ENCODE results near the gene MIS12.

The MIS12 gene

DNA sequence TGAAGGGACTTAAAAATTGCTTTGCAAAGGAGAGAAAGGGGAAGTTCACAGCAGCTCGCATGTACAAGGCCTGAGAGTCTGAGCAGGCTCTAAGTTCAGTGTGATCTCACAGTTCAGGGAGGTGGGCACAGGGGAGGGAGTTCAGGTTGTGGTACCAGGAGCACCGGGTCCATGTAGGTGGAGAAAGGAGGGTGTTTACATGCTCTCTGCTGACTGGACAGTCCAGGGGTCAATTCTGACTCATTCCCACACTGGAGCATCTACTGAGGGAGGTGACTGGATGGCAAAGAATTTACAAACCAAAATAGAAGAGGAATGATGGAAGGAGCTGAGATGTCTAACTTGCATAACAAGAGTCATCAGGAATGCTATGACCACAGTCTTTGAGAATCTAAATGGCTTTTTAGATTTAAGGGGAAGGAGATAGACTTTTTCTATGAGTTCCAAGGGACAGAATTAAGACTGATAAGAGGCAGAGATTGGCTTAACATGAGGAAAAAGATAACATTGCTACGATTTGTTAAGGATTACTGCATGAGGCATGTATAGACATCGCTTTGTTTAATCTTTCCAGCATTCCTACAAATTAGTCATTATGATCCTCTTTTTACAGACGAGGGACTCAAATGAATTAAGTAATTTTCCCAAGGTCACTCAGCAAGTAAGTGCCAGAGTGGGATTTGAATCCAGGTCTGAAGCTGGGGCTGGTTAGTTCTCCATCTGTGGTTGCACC, 29.9 kb downstream of the MIS12 start:
- Histone ChIP-seq H3K36me3 (replicated peaks; ENCODE audit: low read depth, low read length) (no peaks in the 10 kb centered on the region), H3K9me3 (ENCODE audit: insufficient read depth, low read length) (no peaks in the 10 kb centered on the region), H4K20me1 (ENCODE audit: insufficient read depth, low read length) (no peaks in the 10 kb centered on the region), H3K4me1 (ENCODE audit: low read length) (no peaks in the 10 kb centered on the region), H3K27ac (ENCODE audit: low read length) (no peak overlapping the region), H3K4me2 (ENCODE audit: low read length) (no peak overlapping the region), H2AFZ (ENCODE audit: low read depth, low read length) (no peak overlapping the region), H3K4me3 (ENCODE audit: low read length) (no peak overlapping the region), H3K9ac (ENCODE audit: low read length) (no peak overlapping the region), H3K79me2 (ENCODE audit: low read length) (no peaks in the 10 kb centered on the region), H3K27me3 (ENCODE audit: low read depth, low read length) (no peaks in the 10 kb centered on the region)
- no peak for TF ChIP-seq EZH2phosphoT487 (IDR thresholded peaks at IDR 0.05; ENCODE audit: low read depth)
- TF ChIP-seq, protein P1, sequence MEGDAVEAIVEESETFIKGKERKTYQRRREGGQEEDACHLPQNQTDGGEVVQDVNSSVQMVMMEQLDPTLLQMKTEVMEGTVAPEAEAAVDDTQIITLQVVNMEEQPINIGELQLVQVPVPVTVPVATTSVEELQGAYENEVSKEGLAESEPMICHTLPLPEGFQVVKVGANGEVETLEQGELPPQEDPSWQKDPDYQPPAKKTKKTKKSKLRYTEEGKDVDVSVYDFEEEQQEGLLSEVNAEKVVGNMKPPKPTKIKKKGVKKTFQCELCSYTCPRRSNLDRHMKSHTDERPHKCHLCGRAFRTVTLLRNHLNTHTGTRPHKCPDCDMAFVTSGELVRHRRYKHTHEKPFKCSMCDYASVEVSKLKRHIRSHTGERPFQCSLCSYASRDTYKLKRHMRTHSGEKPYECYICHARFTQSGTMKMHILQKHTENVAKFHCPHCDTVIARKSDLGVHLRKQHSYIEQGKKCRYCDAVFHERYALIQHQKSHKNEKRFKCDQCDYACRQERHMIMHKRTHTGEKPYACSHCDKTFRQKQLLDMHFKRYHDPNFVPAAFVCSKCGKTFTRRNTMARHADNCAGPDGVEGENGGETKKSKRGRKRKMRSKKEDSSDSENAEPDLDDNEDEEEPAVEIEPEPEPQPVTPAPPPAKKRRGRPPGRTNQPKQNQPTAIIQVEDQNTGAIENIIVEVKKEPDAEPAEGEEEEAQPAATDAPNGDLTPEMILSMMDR (IDR thresholded peaks at IDR 0.05; ENCODE audit: low read depth, low read length) = no peak

GRCh38 chr17:5522476-5522875, 36.1 kb downstream of the MIS12 start:
- no peaks in the 10 kb centered on the region for H3K79me2 ChIP-seq (ENCODE audit: low read length)
- no peak overlapping the region for H3K27ac ChIP-seq (ENCODE audit: low read length)
- H3K4me3 ChIP-seq (ENCODE audit: low read length) = no peak overlapping the region
- no peaks in the 10 kb centered on the region for H3K4me1 ChIP-seq (ENCODE audit: low read length)
- H2AFZ ChIP-seq (ENCODE audit: low read depth, low read length) = no peak overlapping the region
- no peaks in the 10 kb centered on the region for H3K27me3 ChIP-seq (ENCODE audit: low read depth, low read length)
- H3K9me3 ChIP-seq (ENCODE audit: insufficient read depth, low read length) = no peaks in the 10 kb centered on the region
- TF ChIP-seq, protein P1 (IDR thresholded peaks at IDR 0.05; ENCODE audit: low read depth, low read length) = no peak
- no peak for TF ChIP-seq EZH2phosphoT487 (IDR thresholded peaks at IDR 0.05; ENCODE audit: low read depth)
- no peaks in the 10 kb centered on the region for H3K36me3 ChIP-seq (replicated peaks; ENCODE audit: low read depth, low read length)
- no peak overlapping the region for H3K9ac ChIP-seq (ENCODE audit: low read length)
- H4K20me1 ChIP-seq (ENCODE audit: insufficient read depth, low read length) = no peaks in the 10 kb centered on the region
- no peak overlapping the region for H3K4me2 ChIP-seq (ENCODE audit: low read length)

GRCh38 chr17:5523249-5523648, 36.9 kb downstream of the MIS12 start:
- Histone ChIP-seq H3K27ac (ENCODE audit: low read length) (no peak overlapping the region), H3K9me3 (ENCODE audit: insufficient read depth, low read length) (no peaks in the 10 kb centered on the region), H3K4me1 (ENCODE audit: low read length) (no peaks in the 10 kb centered on the region), H3K4me2 (ENCODE audit: low read length) (no peak overlapping the region), H3K9ac (ENCODE audit: low read length) (no peak overlapping the region), H3K79me2 (ENCODE audit: low read length) (no peaks in the 10 kb centered on the region), H3K36me3 (replicated peaks; ENCODE audit: low read depth, low read length) (no peaks in the 10 kb centered on the region), H4K20me1 (ENCODE audit: insufficient read depth, low read length) (no peaks in the 10 kb centered on the region), H3K27me3 (ENCODE audit: low read depth, low read length) (no peaks in the 10 kb centered on the region), H3K4me3 (ENCODE audit: low read length) (no peak overlapping the region), H2AFZ (ENCODE audit: low read depth, low read length) (no peak overlapping the region)
- TF ChIP-seq EZH2phosphoT487 (IDR thresholded peaks at IDR 0.05; ENCODE audit: low read depth) = no peak
- TF ChIP-seq, protein P1 (IDR thresholded peaks at IDR 0.05; ENCODE audit: low read depth, low read length) = no peak

GRCh38 chr17:5526821-5527598, 40.6 kb downstream of the MIS12 start:
- Histone ChIP-seq H3K9ac (ENCODE audit: low read length) (no peak overlapping the region), H3K4me2 (ENCODE audit: low read length) (no peak overlapping the region), H3K4me1 (ENCODE audit: low read length) (no peaks in the 10 kb centered on the region), H3K4me3 (ENCODE audit: low read length) (no peak overlapping the region), H3K36me3 (replicated peaks; ENCODE audit: low read depth, low read length) (no peaks in the 10 kb centered on the region), H3K79me2 (ENCODE audit: low read length) (no peaks in the 10 kb centered on the region), H4K20me1 (ENCODE audit: insufficient read depth, low read length) (no peaks in the 10 kb centered on the region), H3K9me3 (ENCODE audit: insufficient read depth, low read length) (no peaks in the 10 kb centered on the region), H2AFZ (ENCODE audit: low read depth, low read length) (no peak overlapping the region), H3K27ac (ENCODE audit: low read length) (no peak overlapping the region), H3K27me3 (ENCODE audit: low read depth, low read length) (no peaks in the 10 kb centered on the region)
- TF ChIP-seq EZH2phosphoT487 (IDR thresholded peaks at IDR 0.05; ENCODE audit: low read depth) = no peak
- TF ChIP-seq, protein P1 (IDR thresholded peaks at IDR 0.05; ENCODE audit: low read depth, low read length) = no peak

All from OCI-LY3 (cell line).